GM23248 (cell line): ENCODE results near the gene ANKRD28. TPM values are rescaled to one million over a fixed set of nuclear protein-coding genes. Genes with fewer than 3 reads are reported as not detected.

ENCODE experiments used
- DNase-seq: peaks from one replicate; pipeline ENCODE4 v3.0.0-alpha.2; 2015
- H2AFZ ChIP-seq: fragments of 200-600 bp; sonication (generic); 2 replicates; pipeline ENCODE4 v1.6.1; 2016; ENCODE audit warnings: antibody characterized with exemption
- H3F3A ChIP-seq: fragments of 200-600 bp; sonication (generic); 2 replicates; pipeline ENCODE4 v1.6.1; 2016; ENCODE audit warnings: mild to moderate bottlenecking, antibody characterized with exemption, mixed run types; ENCODE audit not compliant: insufficient read depth
- H3K27ac ChIP-seq: fragments of 200-600 bp; sonication (generic); 2 replicates; pipeline ENCODE4 v1.5.1; 2016; ENCODE audit warnings: mild to moderate bottlenecking
- H3K27me3 ChIP-seq: fragments of 200-600 bp; sonication (generic); replicated peaks from 2 replicates; pipeline ENCODE4 v1.6.1; 2016; ENCODE audit warnings: mild to moderate bottlenecking; ENCODE audit not compliant: insufficient read depth
- H3K36me3 ChIP-seq: fragments of 200-600 bp; sonication (generic); 2 replicates; pipeline ENCODE4 v1.6.1; 2016; ENCODE audit warnings: low read depth, mild to moderate bottlenecking
- H3K4me1 ChIP-seq: fragments of 200-600 bp; sonication (generic); 2 replicates; pipeline ENCODE4 v1.6.1; 2016; ENCODE audit warnings: mild to moderate bottlenecking; ENCODE audit not compliant: insufficient read depth
- H3K4me2 ChIP-seq: fragments of 200-600 bp; sonication (generic); one replicate; pipeline ENCODE4 v1.6.1; 2016; ENCODE audit warnings: mild to moderate bottlenecking; ENCODE audit not compliant: unreplicated experiment
- H3K4me3 ChIP-seq: fragments of 200-600 bp; sonication (generic); 2 replicates; pipeline ENCODE4 v1.5.1; 2016; ENCODE audit warnings: mild to moderate bottlenecking
- H3K79me2 ChIP-seq: fragments of 200-600 bp; sonication (generic); 2 replicates; pipeline ENCODE4 v1.6.1; 2016; ENCODE audit warnings: mild to moderate bottlenecking; ENCODE audit not compliant: insufficient read depth
- H3K9ac ChIP-seq: fragments of 200-600 bp; sonication (generic); 2 replicates; pipeline ENCODE4 v1.6.1; 2016; ENCODE audit warnings: mild to moderate bottlenecking
- H3K9me2 ChIP-seq: fragments of 200-600 bp; sonication (generic); 2 replicates; pipeline ENCODE4 v1.6.1; 2016; ENCODE audit warnings: mixed run types, mild to moderate bottlenecking, moderate library complexity; ENCODE audit not compliant: insufficient read depth
- H3K9me3 ChIP-seq: fragments of 200-600 bp; sonication (generic); one replicate; pipeline ENCODE4 v1.6.1; 2017; ENCODE audit warnings: low read depth
- H4K20me1 ChIP-seq: fragments of 200-600 bp; sonication (generic); 2 replicates; pipeline ENCODE4 v1.6.0; 2016; ENCODE audit not compliant: insufficient read depth
- EZH2 ChIP-seq: fragments of 200-600 bp; sonication (generic); IDR thresholded peaks from 2 replicates; pipeline ENCODE4 v1.6.1; 2018; ENCODE audit warnings: antibody characterized with exemption, mild to moderate bottlenecking; ENCODE audit not compliant: insufficient read depth, poor library complexity, severe bottlenecking
- EZH2phosphoT487 ChIP-seq: fragments of 200-600 bp; sonication (generic); IDR thresholded peaks from 2 replicates; pipeline ENCODE4 v1.6.1; 2018; ENCODE audit warnings: antibody characterized with exemption, moderate library complexity, mild to moderate bottlenecking, low read depth; ENCODE audit not compliant: insufficient read depth
- WGBS, 2 experiments: methylation state at CpG; one replicate each; pipeline ENCODE4 v1.1.6; 2015 to 2017; ENCODE audit warnings: low lambda C conversion rate in 2 of 2, low coverage in 1 of 2; ENCODE audit errors: missing lambda C conversion rate in 2 of 2; 5-methylcytosine and 5-hydroxymethylcytosine counted together
- in situ Hi-C: fragments of 300-500 bp; cut with MboI; formaldehyde crosslinking; loops from 2 replicates; pipeline ENCODE4 v1.15.0; 2020
- polyA plus RNA-seq: library from polyadenylated mRNA; unstranded; fragments of >200 nt; fragmentation: Nextera tagmentation; extraction: Ambion mirVana; gene quantifications from 2 replicates; pipeline ENCODE4 v1.2.1, GENCODE V29; 2016
- total RNA-seq: library from RNA; depleted of rRNA; stranded (reverse); fragments of >200 nt; shearing (Covaris generic); gene quantifications from 2 replicates; pipeline ENCODE4 v1.2.3, GENCODE V29; 2014

ANKRD28 gene
- total and polyA plus RNA-seq, 2 experiments from 2014 or later, result 23.1 to 55.6 TPM

GRCh38 chr3:15637131-15637951 lies 160.4 kb downstream of the ANKRD28 start:
- peak overlapping the region; percentile 99 for H3K27ac ChIP-seq
- no peak overlapping the region for H2AFZ ChIP-seq
- no peaks in the 10 kb centered on the region for H4K20me1 ChIP-seq
- H3K9ac ChIP-seq, result peak overlapping the region; percentile 86
- H3K4me1 ChIP-seq, result peaks cover 54% of the 10 kb centered on the region
- H3K79me2 ChIP-seq, result no peaks in the 10 kb centered on the region
- H3K4me2 ChIP-seq, result no peak overlapping the region
- no peaks in the 10 kb centered on the region for H3K9me2 ChIP-seq
- WGBS, 2 experiments, result 87% methylated on average over 7 of the region's 7 CpGs
- no peak for TF ChIP-seq EZH2phosphoT487
- TF ChIP-seq EZH2, result no peak
- H3K36me3 ChIP-seq, result no peaks in the 10 kb centered on the region
- no peaks in the 10 kb centered on the region for H3K9me3 ChIP-seq
- peaks cover 56% of the 10 kb centered on the region for H3F3A ChIP-seq
- no peaks in the 10 kb centered on the region for H3K27me3 ChIP-seq
- in situ Hi-C loops, result no loop called here
- no peak for DNase-seq
- no peak overlapping the region for H3K4me3 ChIP-seq

GRCh38 chr3:15636028-15636709 lies 161.6 kb downstream of the ANKRD28 start:
- peak overlapping the region; percentile 77 for H3K4me2 ChIP-seq
- H3K4me1 ChIP-seq, result peaks cover 63% of the 10 kb centered on the region
- peak overlapping the region; percentile 86 for H3K9ac ChIP-seq
- H3K9me2 ChIP-seq, result no peaks in the 10 kb centered on the region
- H3K4me3 ChIP-seq, result peak overlapping the region; percentile 62
- no peaks in the 10 kb centered on the region for H3K9me3 ChIP-seq
- H3K79me2 ChIP-seq, result no peaks in the 10 kb centered on the region
- TF ChIP-seq EZH2 (no peak), EZH2phosphoT487 (no peak)
- no peaks in the 10 kb centered on the region for H3K27me3 ChIP-seq
- H3K27ac ChIP-seq, result peak overlapping the region; percentile 99
- DNase-seq, result peak; percentile 97
- H2AFZ ChIP-seq, result peak overlapping the region; percentile 30
- peaks cover 61% of the 10 kb centered on the region for H3F3A ChIP-seq
- H3K36me3 ChIP-seq, result no peaks in the 10 kb centered on the region
- no peaks in the 10 kb centered on the region for H4K20me1 ChIP-seq
- WGBS, 2 experiments, result 1% methylated on average over 14 of the region's 14 CpGs
- in situ Hi-C loops, result no loop called here

GRCh38 chr3:15635121-15635661 lies 162.6 kb downstream of the ANKRD28 start:
- H3K79me2 ChIP-seq, result no peaks in the 10 kb centered on the region
- 6 to 11% methylated on average over 13 of the region's 13 CpGs for WGBS, 2 experiments
- H3K27ac ChIP-seq, result peak overlapping the region; percentile 99
- H3K9me2 ChIP-seq, result no peaks in the 10 kb centered on the region
- peak overlapping the region; percentile 86 for H3K9ac ChIP-seq
- peak overlapping the region; percentile 30 for H2AFZ ChIP-seq
- H3K4me3 ChIP-seq, result peak overlapping the region; percentile 62
- no peaks in the 10 kb centered on the region for H4K20me1 ChIP-seq
- no peak for TF ChIP-seq EZH2
- no peak for TF ChIP-seq EZH2phosphoT487
- H3K4me1 ChIP-seq, result peaks cover 72% of the 10 kb centered on the region
- H3F3A ChIP-seq, result peaks cover 70% of the 10 kb centered on the region
- peak; percentile 72 for DNase-seq
- in situ Hi-C loops, result no loop called here
- H3K4me2 ChIP-seq, result peak overlapping the region; percentile 77
- no peaks in the 10 kb centered on the region for H3K27me3 ChIP-seq
- H3K36me3 ChIP-seq, result no peaks in the 10 kb centered on the region
- H3K9me3 ChIP-seq, result no peaks in the 10 kb centered on the region

DNA sequence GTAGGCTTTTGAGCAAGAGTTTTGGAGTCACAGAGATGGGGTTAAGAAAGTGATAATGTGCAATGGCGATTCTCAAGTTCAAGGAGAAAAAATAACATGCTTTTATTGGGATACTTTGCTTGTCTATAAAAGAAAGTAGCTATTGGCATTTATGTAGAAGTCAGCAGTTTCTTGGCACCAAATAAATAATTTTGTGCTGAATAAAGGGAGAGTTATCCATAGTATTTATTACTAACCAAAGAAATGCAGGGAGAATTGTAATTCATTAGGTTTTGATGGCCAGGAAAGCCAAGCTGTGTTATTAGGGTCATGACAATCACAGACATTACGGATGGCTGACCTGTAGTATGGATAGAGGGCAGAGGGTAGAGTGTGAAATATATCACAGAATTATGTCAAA lies 163.1 kb downstream of the ANKRD28 start:
- Histone ChIP-seq H3K9ac (peak overlapping the region; percentile 86), H3F3A (peaks cover 69% of the 10 kb centered on the region), H3K79me2 (no peaks in the 10 kb centered on the region), H2AFZ (peak overlapping the region; percentile 50), H3K9me2 (no peaks in the 10 kb centered on the region), H3K4me2 (peak overlapping the region; percentile 77), H3K27me3 (no peaks in the 10 kb centered on the region), H3K27ac (peak overlapping the region; percentile 99), H3K4me1 (peaks cover 75% of the 10 kb centered on the region), H3K4me3 (0 out of 2 replicates have a peak overlapping the region, but pooled peaks have one; percentile 5), H3K36me3 (no peaks in the 10 kb centered on the region), H3K9me3 (no peaks in the 10 kb centered on the region), H4K20me1 (no peaks in the 10 kb centered on the region)
- TF ChIP-seq EZH2phosphoT487, result no peak
- no peak for TF ChIP-seq EZH2
- in situ Hi-C loops, result no loop called here
- peak; percentile 23 for DNase-seq
- WGBS, 2 experiments, result 21% methylated on average over 2 of the region's 2 CpGs
